HEK293 (cell line): Measurements from ENCODE around the gene PPP1CA.

ENCODE experiments used
- GLIS2 ChIP-seq: fragments of 450-650 bp; formaldehyde crosslinking; IDR thresholded peaks from 2 replicates; pipeline ENCODE4 v1.5.1; 2016; ENCODE audit warnings: missing biosample characterization, missing genetic modification characterization
- HOXC10 ChIP-seq: sonication (generic); formaldehyde crosslinking; IDR thresholded peaks from 2 replicates; pipeline ENCODE4 v1.8.1; 2023; ENCODE audit warnings: mild to moderate bottlenecking, missing genetic modification reagents
- KLF10 ChIP-seq: fragments of 450-650 bp; IDR thresholded peaks from 2 replicates; pipeline ENCODE4 v1.5.1; 2018; ENCODE audit warnings: missing biosample characterization, mild to moderate bottlenecking, missing genetic modification characterization
- KLF9 ChIP-seq: fragments of 450-650 bp; formaldehyde crosslinking; IDR thresholded peaks from 2 replicates; pipeline ENCODE4 v1.5.1; 2016; ENCODE audit warnings: missing biosample characterization, missing genetic modification characterization, low read depth
- PBX3 ChIP-seq: sonication (generic); formaldehyde crosslinking; IDR thresholded peaks from 2 replicates; pipeline ENCODE4 v1.8.1; 2022; ENCODE audit warnings: mild to moderate bottlenecking, moderate library complexity, missing genetic modification reagents
- ZFP3 ChIP-seq: fragments of 450-650 bp; formaldehyde crosslinking; IDR thresholded peaks from 2 replicates; pipeline ENCODE4 v1.5.1; 2016; ENCODE audit warnings: low read depth, missing biosample characterization, missing genetic modification characterization
- ZIC2 ChIP-seq: fragments of 450-650 bp; formaldehyde crosslinking; IDR thresholded peaks from 2 replicates; pipeline ENCODE4 v1.5.1; 2016; ENCODE audit warnings: missing biosample characterization, missing genetic modification characterization
- ZNF155 ChIP-seq: fragments of 450-650 bp; formaldehyde crosslinking; IDR thresholded peaks from 2 replicates; pipeline ENCODE4 v1.5.1; 2016; ENCODE audit warnings: missing biosample characterization, missing genetic modification characterization
- ZNF169 ChIP-seq: fragments of 450-650 bp; formaldehyde crosslinking; IDR thresholded peaks from 2 replicates; pipeline ENCODE4 v1.5.1; 2016; ENCODE audit warnings: missing biosample characterization, missing genetic modification characterization
- ZNF426 ChIP-seq: fragments of 450-650 bp; formaldehyde crosslinking; IDR thresholded peaks from 2 replicates; pipeline ENCODE4 v1.5.1; 2017; ENCODE audit warnings: missing biosample characterization, missing genetic modification characterization, mild to moderate bottlenecking, inconsistent platforms, moderate library complexity
- ZNF510 ChIP-seq: fragments of 450-650 bp; formaldehyde crosslinking; IDR thresholded peaks from 2 replicates; pipeline ENCODE4 v1.5.1; 2018; ENCODE audit warnings: mild to moderate bottlenecking, missing genetic modification characterization, missing biosample characterization; ENCODE audit not compliant: insufficient replicate concordance
- ZNF514 ChIP-seq: fragments of 450-650 bp; formaldehyde crosslinking; IDR thresholded peaks from 2 replicates; pipeline ENCODE4 v1.5.1; 2016; ENCODE audit warnings: missing biosample characterization, missing genetic modification characterization
- ZNF610 ChIP-seq: fragments of 450-650 bp; formaldehyde crosslinking; IDR thresholded peaks from 2 replicates; pipeline ENCODE4 v1.5.1; 2016; ENCODE audit warnings: missing biosample characterization, missing genetic modification characterization, borderline replicate concordance
- ZNF629 ChIP-seq: fragments of 450-650 bp; formaldehyde crosslinking; IDR thresholded peaks from 2 replicates; pipeline ENCODE4 v1.5.1; 2017; ENCODE audit warnings: missing biosample characterization, missing genetic modification characterization
- ZNF701 ChIP-seq: fragments of 450-650 bp; formaldehyde crosslinking; IDR thresholded peaks from 2 replicates; pipeline ENCODE4 v1.5.1; 2016; ENCODE audit warnings: missing biosample characterization, missing genetic modification characterization
- ZNF777 ChIP-seq: fragments of 450-650 bp; formaldehyde crosslinking; IDR thresholded peaks from 2 replicates; pipeline ENCODE4 v1.5.1; 2017; ENCODE audit warnings: missing biosample characterization, missing genetic modification characterization, borderline replicate concordance
- ZNF785 ChIP-seq: fragments of 450-650 bp; formaldehyde crosslinking; IDR thresholded peaks from 2 replicates; pipeline ENCODE4 v1.5.1; 2016; ENCODE audit warnings: missing biosample characterization, missing genetic modification characterization
- ZNF792 ChIP-seq: fragments of 450-650 bp; formaldehyde crosslinking; IDR thresholded peaks from 2 replicates; pipeline ENCODE4 v1.5.1; 2016; ENCODE audit warnings: missing biosample characterization, missing genetic modification characterization
- ZSCAN23 ChIP-seq: fragments of 450-650 bp; formaldehyde crosslinking; IDR thresholded peaks from 2 replicates; pipeline ENCODE4 v1.5.1; 2016; ENCODE audit warnings: missing biosample characterization, missing genetic modification characterization
- ZSCAN30 ChIP-seq: fragments of 450-650 bp; IDR thresholded peaks from 2 replicates; pipeline ENCODE4 v1.5.1; 2018; ENCODE audit warnings: missing biosample characterization, mild to moderate bottlenecking, missing genetic modification characterization, moderate library complexity
- TF ChIP-seq, protein P1 (sequence below): fragments of 450-650 bp; formaldehyde crosslinking; IDR thresholded peaks from 2 replicates; pipeline ENCODE4 v1.5.1; 2016; ENCODE audit warnings: missing biosample characterization, missing genetic modification characterization
- TF ChIP-seq, protein P2 (sequence below): fragments of 450-650 bp; formaldehyde crosslinking; optimal IDR thresholded peaks from 2 replicates; pipeline ENCODE3; 2016; ENCODE audit warnings: missing biosample characterization, mild to moderate bottlenecking, missing genetic modification characterization
- TF ChIP-seq, protein P3 (sequence below): fragments of 450-650 bp; formaldehyde crosslinking; IDR thresholded peaks from 2 replicates; pipeline ENCODE4 v1.5.1; 2017; ENCODE audit warnings: missing biosample characterization, missing genetic modification characterization
- TF ChIP-seq, protein P4 (sequence below): fragments of 450-650 bp; formaldehyde crosslinking; IDR thresholded peaks from 2 replicates; pipeline ENCODE4 v1.5.1; 2016; ENCODE audit warnings: missing biosample characterization, missing genetic modification characterization, borderline replicate concordance
- TF ChIP-seq, protein P5 (sequence below): fragments of 450-650 bp; IDR thresholded peaks from 2 replicates; pipeline ENCODE4 v1.5.1; 2018; ENCODE audit warnings: missing biosample characterization, missing genetic modification characterization
- TF ChIP-seq, protein P6 (sequence below): fragments of 450-650 bp; formaldehyde crosslinking; IDR thresholded peaks from 2 replicates; pipeline ENCODE4 v1.5.1; 2016; ENCODE audit warnings: missing biosample characterization, missing genetic modification characterization

The PPP1CA gene

GRCh38 chr11:67436459-67437081, 34.9 kb upstream of the PPP1CA start (continued):
- TF ChIP-seq ZNF155 (tag by site-specific recombination) (no peak), HOXC10 (no peak), GLIS2 (peak; percentile 73), ZIC2 (tag by site-specific recombination) (no peak), ZSCAN30 (tag by site-specific recombination) (no peak), ZNF629 (tag by site-specific recombination) (peak; percentile 64; the same call in 1 of the 2 replicates), PBX3 (CRISPR knock-in tag) (no peak), ZNF792 (tag by site-specific recombination) (no peak), ZNF426 (tag by site-specific recombination) (no peak), ZFP3 (no peak), ZSCAN23 (tag by site-specific recombination) (0 out of 2 replicates have a peak, but pooled peaks have one; percentile 42), ZNF701 (tag by site-specific recombination) (no peak), ZNF510 (tag by site-specific recombination) (no peak), ZNF514 (no peak), ZNF785 (tag by site-specific recombination) (no peak), ZNF169 (tag by site-specific recombination) (no peak), ZNF777 (tag by site-specific recombination) (no peak), KLF9 (tag by site-specific recombination) (no peak), KLF10 (tag by site-specific recombination) (no peak), ZNF610 (no peak)
- TF ChIP-seq, protein P1, sequence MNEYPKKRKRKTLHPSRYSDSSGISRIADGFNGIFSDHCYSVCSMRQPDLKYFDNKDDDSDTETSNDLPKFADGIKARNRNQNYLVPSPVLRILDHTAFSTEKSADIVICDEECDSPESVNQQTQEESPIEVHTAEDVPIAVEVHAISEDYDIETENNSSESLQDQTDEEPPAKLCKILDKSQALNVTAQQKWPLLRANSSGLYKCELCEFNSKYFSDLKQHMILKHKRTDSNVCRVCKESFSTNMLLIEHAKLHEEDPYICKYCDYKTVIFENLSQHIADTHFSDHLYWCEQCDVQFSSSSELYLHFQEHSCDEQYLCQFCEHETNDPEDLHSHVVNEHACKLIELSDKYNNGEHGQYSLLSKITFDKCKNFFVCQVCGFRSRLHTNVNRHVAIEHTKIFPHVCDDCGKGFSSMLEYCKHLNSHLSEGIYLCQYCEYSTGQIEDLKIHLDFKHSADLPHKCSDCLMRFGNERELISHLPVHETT (tag by site-specific recombination), result peak; percentile 55; the same call in 1 of the 2 replicates
- TF ChIP-seq, protein P2, sequence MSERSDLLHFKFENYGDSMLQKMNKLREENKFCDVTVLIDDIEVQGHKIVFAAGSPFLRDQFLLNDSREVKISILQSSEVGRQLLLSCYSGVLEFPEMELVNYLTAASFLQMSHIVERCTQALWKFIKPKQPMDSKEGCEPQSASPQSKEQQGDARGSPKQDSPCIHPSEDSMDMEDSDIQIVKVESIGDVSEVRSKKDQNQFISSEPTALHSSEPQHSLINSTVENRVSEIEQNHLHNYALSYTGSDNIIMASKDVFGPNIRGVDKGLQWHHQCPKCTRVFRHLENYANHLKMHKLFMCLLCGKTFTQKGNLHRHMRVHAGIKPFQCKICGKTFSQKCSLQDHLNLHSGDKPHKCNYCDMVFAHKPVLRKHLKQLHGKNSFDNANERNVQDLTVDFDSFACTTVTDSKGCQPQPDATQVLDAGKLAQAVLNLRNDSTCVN (tag by site-specific recombination), result no peak
- TF ChIP-seq, protein P3, sequence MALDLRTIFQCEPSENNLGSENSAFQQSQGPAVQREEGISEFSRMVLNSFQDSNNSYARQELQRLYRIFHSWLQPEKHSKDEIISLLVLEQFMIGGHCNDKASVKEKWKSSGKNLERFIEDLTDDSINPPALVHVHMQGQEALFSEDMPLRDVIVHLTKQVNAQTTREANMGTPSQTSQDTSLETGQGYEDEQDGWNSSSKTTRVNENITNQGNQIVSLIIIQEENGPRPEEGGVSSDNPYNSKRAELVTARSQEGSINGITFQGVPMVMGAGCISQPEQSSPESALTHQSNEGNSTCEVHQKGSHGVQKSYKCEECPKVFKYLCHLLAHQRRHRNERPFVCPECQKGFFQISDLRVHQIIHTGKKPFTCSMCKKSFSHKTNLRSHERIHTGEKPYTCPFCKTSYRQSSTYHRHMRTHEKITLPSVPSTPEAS (tag by site-specific recombination), result no peak
- TF ChIP-seq, protein P4, sequence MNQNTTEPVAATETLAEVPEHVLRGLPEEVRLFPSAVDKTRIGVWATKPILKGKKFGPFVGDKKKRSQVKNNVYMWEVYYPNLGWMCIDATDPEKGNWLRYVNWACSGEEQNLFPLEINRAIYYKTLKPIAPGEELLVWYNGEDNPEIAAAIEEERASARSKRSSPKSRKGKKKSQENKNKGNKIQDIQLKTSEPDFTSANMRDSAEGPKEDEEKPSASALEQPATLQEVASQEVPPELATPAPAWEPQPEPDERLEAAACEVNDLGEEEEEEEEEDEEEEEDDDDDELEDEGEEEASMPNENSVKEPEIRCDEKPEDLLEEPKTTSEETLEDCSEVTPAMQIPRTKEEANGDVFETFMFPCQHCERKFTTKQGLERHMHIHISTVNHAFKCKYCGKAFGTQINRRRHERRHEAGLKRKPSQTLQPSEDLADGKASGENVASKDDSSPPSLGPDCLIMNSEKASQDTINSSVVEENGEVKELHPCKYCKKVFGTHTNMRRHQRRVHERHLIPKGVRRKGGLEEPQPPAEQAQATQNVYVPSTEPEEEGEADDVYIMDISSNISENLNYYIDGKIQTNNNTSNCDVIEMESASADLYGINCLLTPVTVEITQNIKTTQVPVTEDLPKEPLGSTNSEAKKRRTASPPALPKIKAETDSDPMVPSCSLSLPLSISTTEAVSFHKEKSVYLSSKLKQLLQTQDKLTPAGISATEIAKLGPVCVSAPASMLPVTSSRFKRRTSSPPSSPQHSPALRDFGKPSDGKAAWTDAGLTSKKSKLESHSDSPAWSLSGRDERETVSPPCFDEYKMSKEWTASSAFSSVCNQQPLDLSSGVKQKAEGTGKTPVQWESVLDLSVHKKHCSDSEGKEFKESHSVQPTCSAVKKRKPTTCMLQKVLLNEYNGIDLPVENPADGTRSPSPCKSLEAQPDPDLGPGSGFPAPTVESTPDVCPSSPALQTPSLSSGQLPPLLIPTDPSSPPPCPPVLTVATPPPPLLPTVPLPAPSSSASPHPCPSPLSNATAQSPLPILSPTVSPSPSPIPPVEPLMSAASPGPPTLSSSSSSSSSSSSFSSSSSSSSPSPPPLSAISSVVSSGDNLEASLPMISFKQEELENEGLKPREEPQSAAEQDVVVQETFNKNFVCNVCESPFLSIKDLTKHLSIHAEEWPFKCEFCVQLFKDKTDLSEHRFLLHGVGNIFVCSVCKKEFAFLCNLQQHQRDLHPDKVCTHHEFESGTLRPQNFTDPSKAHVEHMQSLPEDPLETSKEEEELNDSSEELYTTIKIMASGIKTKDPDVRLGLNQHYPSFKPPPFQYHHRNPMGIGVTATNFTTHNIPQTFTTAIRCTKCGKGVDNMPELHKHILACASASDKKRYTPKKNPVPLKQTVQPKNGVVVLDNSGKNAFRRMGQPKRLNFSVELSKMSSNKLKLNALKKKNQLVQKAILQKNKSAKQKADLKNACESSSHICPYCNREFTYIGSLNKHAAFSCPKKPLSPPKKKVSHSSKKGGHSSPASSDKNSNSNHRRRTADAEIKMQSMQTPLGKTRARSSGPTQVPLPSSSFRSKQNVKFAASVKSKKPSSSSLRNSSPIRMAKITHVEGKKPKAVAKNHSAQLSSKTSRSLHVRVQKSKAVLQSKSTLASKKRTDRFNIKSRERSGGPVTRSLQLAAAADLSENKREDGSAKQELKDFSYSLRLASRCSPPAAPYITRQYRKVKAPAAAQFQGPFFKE (tag by site-specific recombination), result no peak
- TF ChIP-seq, protein P5, sequence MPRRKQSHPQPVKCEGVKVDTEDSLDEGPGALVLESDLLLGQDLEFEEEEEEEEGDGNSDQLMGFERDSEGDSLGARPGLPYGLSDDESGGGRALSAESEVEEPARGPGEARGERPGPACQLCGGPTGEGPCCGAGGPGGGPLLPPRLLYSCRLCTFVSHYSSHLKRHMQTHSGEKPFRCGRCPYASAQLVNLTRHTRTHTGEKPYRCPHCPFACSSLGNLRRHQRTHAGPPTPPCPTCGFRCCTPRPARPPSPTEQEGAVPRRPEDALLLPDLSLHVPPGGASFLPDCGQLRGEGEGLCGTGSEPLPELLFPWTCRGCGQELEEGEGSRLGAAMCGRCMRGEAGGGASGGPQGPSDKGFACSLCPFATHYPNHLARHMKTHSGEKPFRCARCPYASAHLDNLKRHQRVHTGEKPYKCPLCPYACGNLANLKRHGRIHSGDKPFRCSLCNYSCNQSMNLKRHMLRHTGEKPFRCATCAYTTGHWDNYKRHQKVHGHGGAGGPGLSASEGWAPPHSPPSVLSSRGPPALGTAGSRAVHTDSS (tag by site-specific recombination), result no peak
- TF ChIP-seq, protein P6, sequence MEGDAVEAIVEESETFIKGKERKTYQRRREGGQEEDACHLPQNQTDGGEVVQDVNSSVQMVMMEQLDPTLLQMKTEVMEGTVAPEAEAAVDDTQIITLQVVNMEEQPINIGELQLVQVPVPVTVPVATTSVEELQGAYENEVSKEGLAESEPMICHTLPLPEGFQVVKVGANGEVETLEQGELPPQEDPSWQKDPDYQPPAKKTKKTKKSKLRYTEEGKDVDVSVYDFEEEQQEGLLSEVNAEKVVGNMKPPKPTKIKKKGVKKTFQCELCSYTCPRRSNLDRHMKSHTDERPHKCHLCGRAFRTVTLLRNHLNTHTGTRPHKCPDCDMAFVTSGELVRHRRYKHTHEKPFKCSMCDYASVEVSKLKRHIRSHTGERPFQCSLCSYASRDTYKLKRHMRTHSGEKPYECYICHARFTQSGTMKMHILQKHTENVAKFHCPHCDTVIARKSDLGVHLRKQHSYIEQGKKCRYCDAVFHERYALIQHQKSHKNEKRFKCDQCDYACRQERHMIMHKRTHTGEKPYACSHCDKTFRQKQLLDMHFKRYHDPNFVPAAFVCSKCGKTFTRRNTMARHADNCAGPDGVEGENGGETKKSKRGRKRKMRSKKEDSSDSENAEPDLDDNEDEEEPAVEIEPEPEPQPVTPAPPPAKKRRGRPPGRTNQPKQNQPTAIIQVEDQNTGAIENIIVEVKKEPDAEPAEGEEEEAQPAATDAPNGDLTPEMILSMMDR (tag by site-specific recombination), result no peak
